IMR-90 (cell line): Measurements from ENCODE around the gene ZP3. TPM values are rescaled to one million over a fixed set of nuclear protein-coding genes. Genes with fewer than 3 reads are reported as not detected.

Experiments
- ATAC-seq: fragments of 200-7000 bp; cut with Tn5 transposase; 2 replicates; pipeline ENCODE4 v1.9.1; 2020; ENCODE audit warnings: low read depth, mild to moderate bottlenecking, moderate library complexity
- BruUV-seq: library from RNA; stranded (reverse); fragments of 400-500 nt; replicated peaks from 2 replicates; lab custom pipeline; 2021; lab: Mats Ljungman, UMichigan
- CTCF ChIA-PET: fragments of 300-600 bp; formaldehyde crosslinking; extraction: SDS; loops from one replicate; lab custom pipeline; 2021; ENCODE audit warnings: antibody characterized with exemption; lab: Yijun Ruan, JAX
- POLR2A ChIA-PET: fragments of 300-600 bp; sonication (Branson Sonifier 250); formaldehyde crosslinking; loops from one replicate; lab custom pipeline; 2022; ENCODE audit warnings: antibody characterized with exemption; ENCODE audit not compliant: unreplicated experiment; lab: Charles Lee
- DNase-seq: peaks from one replicate; pipeline ENCODE4 v3.0.0; 2013
- H2AFZ ChIP-seq: replicated peaks from 2 replicates; pipeline ENCODE3; 2013; ENCODE audit warnings: low read length, mild to moderate bottlenecking; ENCODE audit not compliant: poor library complexity
- H2AK5ac ChIP-seq: 2 replicates; pipeline ENCODE4 v1.6.1; 2013; ENCODE audit warnings: low read depth, low read length, inconsistent platforms
- H2AK9ac ChIP-seq: replicated peaks from 2 replicates; pipeline ENCODE3; 2013; ENCODE audit warnings: mild to moderate bottlenecking, low read depth, low read length, moderate library complexity; ENCODE audit not compliant: poor library complexity
- H2BK120ac ChIP-seq: 2 replicates; pipeline ENCODE4 v1.6.1; 2013; ENCODE audit warnings: low read depth, low read length, inconsistent platforms
- H2BK15ac ChIP-seq: 3 replicates; pipeline ENCODE4 v1.6.1; 2013; ENCODE audit warnings: low read depth, low read length, inconsistent platforms
- H2BK20ac ChIP-seq: 2 replicates; pipeline ENCODE4 v1.6.1; 2013; ENCODE audit warnings: low read depth, mild to moderate bottlenecking, inconsistent platforms, low read length, moderate library complexity
- H2BK5ac ChIP-seq: 2 replicates; pipeline ENCODE4 v1.6.1; 2013; ENCODE audit warnings: mild to moderate bottlenecking, low read depth, low read length, inconsistent platforms; ENCODE audit not compliant: poor library complexity, severe bottlenecking
- H3K14ac ChIP-seq: replicated peaks from 2 replicates; pipeline ENCODE4 v1.6.1; 2013; ENCODE audit warnings: low read depth, low read length, inconsistent platforms
- H3K18ac ChIP-seq: 2 replicates; pipeline ENCODE4 v1.6.1; 2013; ENCODE audit warnings: low read depth, low read length, control low read depth
- H3K23ac ChIP-seq: 2 replicates; pipeline ENCODE4 v1.6.1; 2013; ENCODE audit warnings: low read depth, low read length, inconsistent platforms
- H3K27ac ChIP-seq: 2 replicates; pipeline ENCODE4 v1.5.1; 2013; ENCODE audit warnings: mild to moderate bottlenecking, control low read depth, low read length; ENCODE audit not compliant: insufficient read depth
- H3K27me3 ChIP-seq: 2 replicates; pipeline ENCODE4 v1.6.1; 2013; ENCODE audit warnings: low read length; ENCODE audit not compliant: control insufficient read depth, insufficient read depth
- H3K36me3 ChIP-seq: 2 replicates; pipeline ENCODE4 v1.6.1; 2013; ENCODE audit warnings: low read length, mixed read lengths; ENCODE audit not compliant: control insufficient read depth, insufficient read depth
- H3K4ac ChIP-seq: 2 replicates; pipeline ENCODE4 v1.6.1; 2013; ENCODE audit warnings: low read depth, low read length, inconsistent platforms
- H3K4me1 ChIP-seq: 2 replicates; pipeline ENCODE4 v1.6.1; 2013; ENCODE audit warnings: low read length, mixed read lengths; ENCODE audit not compliant: control insufficient read depth, insufficient read depth
- H3K4me2 ChIP-seq: 2 replicates; pipeline ENCODE4 v1.6.1; 2013; ENCODE audit warnings: low read depth, mild to moderate bottlenecking, control low read depth, low read length, moderate library complexity
- H3K4me3 ChIP-seq: 2 replicates; pipeline ENCODE4 v1.5.1; 2013; ENCODE audit warnings: low read depth, mild to moderate bottlenecking, control low read depth, low read length, moderate library complexity; ENCODE audit not compliant: insufficient read depth
- H3K56ac ChIP-seq: 2 replicates; pipeline ENCODE4 v1.6.1; 2013; ENCODE audit warnings: low read length, inconsistent platforms; ENCODE audit not compliant: insufficient read depth; ENCODE audit errors: extremely low read depth
- H3K79me1 ChIP-seq, 2 experiments: 2 replicates each; pipeline ENCODE4 v1.6.1; 2013; ENCODE audit warnings: low read length in 2 of 2, inconsistent platforms in 1 of 2, low read depth in 1 of 2
- H3K9ac ChIP-seq: 2 replicates; pipeline ENCODE4 v1.6.1; 2013; ENCODE audit warnings: low read depth, low read length, control low read depth
- H3K9me1 ChIP-seq: 2 replicates; pipeline ENCODE4 v1.6.1; 2013; ENCODE audit warnings: low read length, inconsistent platforms; ENCODE audit not compliant: insufficient read depth
- H3K9me3 ChIP-seq: 2 replicates; pipeline ENCODE4 v1.6.1; 2013; ENCODE audit warnings: low read length; ENCODE audit not compliant: control insufficient read depth, insufficient read depth
- H4K20me1 ChIP-seq: 2 replicates; pipeline ENCODE4 v1.6.1; 2013; ENCODE audit warnings: low read length, inconsistent platforms; ENCODE audit not compliant: insufficient read depth
- H4K5ac ChIP-seq: 2 replicates; pipeline ENCODE4 v1.6.1; 2013; ENCODE audit warnings: mild to moderate bottlenecking, low read depth, low read length, control low read depth
- H4K8ac ChIP-seq, 2 experiments: 2 replicates each; pipeline ENCODE4 v1.6.1; 2013; ENCODE audit warnings: low read depth in 2 of 2, low read length in 2 of 2, control low read depth in 1 of 2, inconsistent platforms in 1 of 2
- H4K91ac ChIP-seq: 2 replicates; pipeline ENCODE4 v1.6.1; 2013; ENCODE audit warnings: low read depth, low read length, inconsistent platforms; ENCODE audit not compliant: insufficient read depth
- CEBPB ChIP-seq: IDR thresholded peaks from 2 replicates; pipeline ENCODE4 v1.6.1; 2012; ENCODE audit warnings: low read depth, low read length, improper control_type of control experiment
- CTCF ChIP-seq: conservative IDR thresholded peaks from 2 replicates; pipeline ENCODE4 v1.5.1; 2012; ENCODE audit warnings: mild to moderate bottlenecking, low read depth, low read length, improper control_type of control experiment
- ELK1 ChIP-seq: fragments of 150-350 bp; IDR thresholded peaks from 2 replicates; pipeline ENCODE4 v1.6.1; 2016; ENCODE audit warnings: low read depth, mild to moderate bottlenecking, low read length, moderate library complexity, borderline replicate concordance
- MAFK ChIP-seq: IDR thresholded peaks from 2 replicates; pipeline ENCODE4 v1.6.1; 2012; ENCODE audit warnings: low read depth, low read length, improper control_type of control experiment
- MXI1 ChIP-seq: IDR thresholded peaks from 2 replicates; pipeline ENCODE4 v1.6.1; 2012; ENCODE audit warnings: low read depth, mild to moderate bottlenecking, low read length, moderate library complexity, borderline replicate concordance
- POLR2A ChIP-seq: IDR thresholded peaks from 2 replicates; pipeline ENCODE4 v1.6.1; 2012; ENCODE audit warnings: mild to moderate bottlenecking, low read depth, low read length
- RFX5 ChIP-seq: IDR thresholded peaks from 2 replicates; pipeline ENCODE4 v1.8.0; 2012; ENCODE audit warnings: low read depth, mild to moderate bottlenecking, low read length, moderate library complexity
- SMC3 ChIP-seq: fragments of 150-350 bp; IDR thresholded peaks from 2 replicates; pipeline ENCODE4 v1.6.1; 2016; ENCODE audit warnings: low read depth, mild to moderate bottlenecking, antibody characterized with exemption, low read length, moderate library complexity
- WGBS, 2 experiments: methylation state at CpG; one replicate each; pipeline versions ENCODE4 v1.1.5 to v1.1.7; 2013; ENCODE audit warnings: missing lambda C conversion rate in 2 of 2; ENCODE audit not compliant: insufficient read length in 1 of 2; ENCODE audit errors: extremely low coverage in 2 of 2; 5-methylcytosine and 5-hydroxymethylcytosine counted together
- dilution Hi-C: fragments of 300-500 bp; cut with HindIII; formaldehyde crosslinking; loops from one replicate; pipeline ENCODE4 v1.14.3; 2018; ENCODE audit warnings: low sequenced_read_pairs; ENCODE audit not compliant: unreplicated experiment
- in situ Hi-C: fragments of 300-500 bp; cut with MboI; formaldehyde crosslinking; loops from 3 replicates; pipeline ENCODE4 v1.14.3; 2019; ENCODE audit warnings: low sequenced_read_pairs, inconsistent platforms, mixed read lengths
- intact Hi-C: fragments of 100-400 bp; cut with micrococcal nuclease; formaldehyde crosslinking; loops from 2 replicates; pipeline ENCODE4 v1.10.0; 2022
- polyA plus RNA-seq, 3 experiments: library from polyadenylated mRNA; depleted of rRNA; stranded (reverse); fragments of >200 nt; gene quantifications; 2 replicates each; pipeline ENCODE4 v1.2.3, GENCODE V29; 2012; ENCODE audit warnings: low replicate concordance in 1 of 3
- total RNA-seq: library from RNA; depleted of rRNA; stranded (reverse); fragments of >200 nt; gene quantifications from 2 replicates; pipeline ENCODE4 v1.2.3, GENCODE V29; 2012

The ZP3 gene
- total and polyA plus RNA-seq, 2 of the 4 experiments (the other 2 are of a cell fraction): 0.54 to 0.67 TPM

GRCh38 chr7:76394957-76395356, 29.8 kb upstream of the ZP3 start:
- no peaks in the 10 kb centered on the region for H4K20me1 ChIP-seq
- no peaks in the 10 kb centered on the region for H3K9me3 ChIP-seq
- no peak overlapping the region for H2BK20ac ChIP-seq
- no peaks in the 10 kb centered on the region; the same call in 1 of the 2 replicates for H3K27me3 ChIP-seq
- peaks cover 11% of the 10 kb centered on the region for H3K9me1 ChIP-seq
- H4K5ac ChIP-seq: no peak overlapping the region
- no peak overlapping the region for H2BK120ac ChIP-seq
- no peak overlapping the region for H3K23ac ChIP-seq
- H3K9ac ChIP-seq: no peak overlapping the region
- H4K91ac ChIP-seq: no peak overlapping the region
- ChIA-PET CTCF (no interaction called here), POLR2A (interaction anchor here (0.5 kb wide), 1 partner anchor 30 kb away, joined by 7 read pairs; no protein-coding TSS in a partner anchor)
- peaks cover 0 to 5% of the 10 kb centered on the region in 2 experiments; a peak in 1 of 4 replicates for H3K79me1 ChIP-seq
- H3K27ac ChIP-seq: no peak overlapping the region
- whole genome bisulfite sequencing, 2 experiments: 80% methylated on average over 2 of the region's 9 CpGs; no CpG with 5 or more reads in 1 of the 2 experiments
- ATAC-seq (no peak), DNase-seq (no peak)
- no peak overlapping the region for H2AFZ ChIP-seq
- no peak overlapping the region for H3K56ac ChIP-seq
- H3K4me3 ChIP-seq: no peak overlapping the region
- no TSS peak for BruUV-seq
- H3K36me3 ChIP-seq: no peaks in the 10 kb centered on the region
- peaks cover 13% of the 10 kb centered on the region for H3K4me1 ChIP-seq
- H2AK9ac ChIP-seq: peak overlapping the region; percentile 78
- no peak overlapping the region for H2BK5ac ChIP-seq
- intact Hi-C loops (no loop called here), in situ Hi-C loops (no loop called here), dilution Hi-C loops (no loop called here)
- no peak overlapping the region for H2AK5ac ChIP-seq
- H4K8ac ChIP-seq: no peak overlapping the region
- H3K4me2 ChIP-seq: no peak overlapping the region
- no peak overlapping the region for H3K4ac ChIP-seq
- no peak overlapping the region for H2BK15ac ChIP-seq
- TF ChIP-seq CEBPB (no peak), MXI1 (no peak), RFX5 (no peak), CTCF (no peak), POLR2A (no peak), ELK1 (no peak), SMC3 (no peak), MAFK (no peak)
- H3K14ac ChIP-seq: no peak overlapping the region
- no peak overlapping the region for H3K18ac ChIP-seq
